Uterus (tissue), 2 donors: ENCODE results near the gene PTX3.

ENCODE experiments used
- CTCF ChIP-seq, 4 experiments: fragments of 200-600 bp in 2 of 4; fragments of 450-650 bp in 2 of 4; sonication (generic) in 2 of 4; IDR thresholded peaks; one replicate each; pipeline ENCODE4 v1.5.1; 2016 to 2019; ENCODE audit warnings: antibody characterized with exemption in 4 of 4, mild to moderate bottlenecking in 2 of 4, moderate library complexity in 1 of 4
- POLR2A ChIP-seq, 2 donors: fragments of 450-650 bp; IDR thresholded peaks; one replicate each; pipeline ENCODE4 v1.6.1; 2016; ENCODE audit warnings: antibody characterized with exemption in 2 of 2, mild to moderate bottlenecking in 1 of 2, moderate library complexity in 1 of 2

GRCh38 chr3:157465741-157466140, 29.1 kb downstream of the PTX3 start:
- TF ChIP-seq CTCF (IDR thresholded peaks at IDR 0.05) = no peak
- TF ChIP-seq POLR2A (IDR thresholded peaks at IDR 0.05) = no peak
